GM12878 (cell line): ENCODE measurements around the gene RBMS3. TPM values are rescaled to one million over a fixed set of nuclear protein-coding genes. Genes with fewer than 3 reads are reported as not detected.

Experiments used
- ATAC-seq: fragments of 200-7000 bp; cut with Tn5 transposase; 3 replicates; pipeline ENCODE4 v1.9.1; 2020; ENCODE audit warnings: mild to moderate bottlenecking, moderate library complexity
- BruUV-seq: library from RNA; stranded (reverse); fragments of 400-500 nt; replicated peaks from 2 replicates; lab custom pipeline; 2021; lab: Mats Ljungman, UMichigan
- CTCF ChIA-PET: fragments of 300-600 bp; sonication (Branson Sonifier 250); formaldehyde crosslinking; extraction: SDS; loops from one replicate; lab custom pipeline; 2021; ENCODE audit warnings: inconsistent platforms; lab: Yijun Ruan, JAX
- POLR2A ChIA-PET: fragments of 350-600 bp; formaldehyde crosslinking; extraction: SDS; loops from one replicate; lab custom pipeline; 2021; ENCODE audit warnings: inconsistent platforms; lab: Charles Lee
- RAD21 ChIA-PET: fragments of 300-600 bp; sonication (Branson Sonifier 250); formaldehyde crosslinking; loops from one replicate; lab custom pipeline; 2023; ENCODE audit warnings: antibody characterized with exemption; ENCODE audit not compliant: unreplicated experiment; lab: Charles Lee
- SMC1A ChIA-PET: fragments of 300-600 bp; sonication (Branson Sonifier 250); formaldehyde crosslinking; loops from one replicate; lab custom pipeline; 2023; ENCODE audit not compliant: unreplicated experiment, uncharacterized antibody; lab: Charles Lee
- DNase-seq: peaks from one replicate; pipeline ENCODE4 v3.0.0-alpha.2; 2011; ENCODE audit warnings: low read depth, low spot score
- FAIRE-seq: peaks from 3 replicates; lab custom pipeline; 2011; peaks lifted over from hg19 to GRCh38; lab: Jason Lieb, UNC
- H2AFZ ChIP-seq: 2 replicates; pipeline ENCODE4 v1.6.0; 2011; ENCODE audit warnings: low read depth, low read length, control low read depth; ENCODE audit not compliant: control insufficient read depth
- H3K27ac ChIP-seq: 2 replicates; pipeline ENCODE4 v1.5.1; 2011; ENCODE audit warnings: control low read depth; ENCODE audit not compliant: control insufficient read depth, insufficient read depth
- H3K27me3 ChIP-seq, 2 experiments: replicated peaks in 1 of 2; 2 replicates each; pipeline versions ENCODE4 v1.6.0 to v1.6.1; 2011; ENCODE audit warnings: low read length in 1 of 2; ENCODE audit not compliant: control insufficient read depth in 2 of 2, insufficient read depth in 2 of 2
- H3K36me3 ChIP-seq, 2 experiments: 2 replicates each; pipeline ENCODE4 v1.5.1; 2011; ENCODE audit warnings: low read length in 1 of 2; ENCODE audit not compliant: control insufficient read depth in 2 of 2, insufficient read depth in 2 of 2
- H3K4me1 ChIP-seq: 2 replicates; pipeline ENCODE4 v1.6.1; 2011; ENCODE audit warnings: mild to moderate bottlenecking, low read length, moderate library complexity, mixed read lengths; ENCODE audit not compliant: control insufficient read depth, insufficient read depth
- H3K4me2 ChIP-seq: 2 replicates; pipeline ENCODE4 v1.6.0; 2011; ENCODE audit warnings: control low read depth; ENCODE audit not compliant: control insufficient read depth, insufficient read depth
- H3K4me3 ChIP-seq: fragments of 200-600 bp; sonication (generic); 2 replicates; pipeline ENCODE4 v1.5.1; 2016
- H3K79me2 ChIP-seq: 2 replicates; pipeline ENCODE4 v1.6.0; 2011; ENCODE audit warnings: low read length; ENCODE audit not compliant: control insufficient read depth, insufficient read depth
- H3K9ac ChIP-seq: 2 replicates; pipeline ENCODE4 v1.8.0; 2011; ENCODE audit warnings: low read length, control low read depth, mixed read lengths; ENCODE audit not compliant: control insufficient read depth, insufficient read depth
- H3K9me3 ChIP-seq: replicated peaks from 3 replicates; pipeline ENCODE4 v1.5.1; 2011; ENCODE audit warnings: mild to moderate bottlenecking, low read length; ENCODE audit not compliant: control insufficient read depth, insufficient read depth
- H4K20me1 ChIP-seq: 2 replicates; pipeline ENCODE4 v1.6.0; 2011; ENCODE audit not compliant: control insufficient read depth, insufficient read depth
- BACH1 ChIP-seq: fragments of 450-650 bp; IDR thresholded peaks from 2 replicates; pipeline ENCODE4 v1.6.1; 2017; ENCODE audit warnings: mild to moderate bottlenecking, borderline replicate concordance
- EP300 ChIP-seq, 2 experiments: fragments of 150-350 bp in 1 of 2; IDR thresholded peaks; 2 replicates each; pipeline ENCODE4 v1.6.1; 2011 to 2012; ENCODE audit warnings: low read depth in 2 of 2, low read length in 2 of 2, borderline replicate concordance in 1 of 2, improper control_type of control experiment in 1 of 2, inconsistent platforms in 1 of 2; ENCODE audit not compliant: control insufficient read depth in 1 of 2
- EZH2 ChIP-seq: IDR thresholded peaks from 2 replicates; pipeline ENCODE4 v1.6.1; 2012; ENCODE audit warnings: low read depth, mild to moderate bottlenecking, control low read depth, inconsistent platforms, low read length, borderline replicate concordance; ENCODE audit not compliant: control insufficient read depth
- GABPA ChIP-seq: IDR thresholded peaks from 2 replicates; pipeline ENCODE4 v1.6.1; 2014; ENCODE audit warnings: antibody characterized with exemption, low read depth, mild to moderate bottlenecking, inconsistent platforms
- KAT2A ChIP-seq: conservative IDR thresholded peaks from 2 replicates; pipeline ENCODE4 v1.6.1; 2011; ENCODE audit warnings: low read depth, low read length; ENCODE audit not compliant: control insufficient read depth
- NFYB ChIP-seq: IDR thresholded peaks from 2 replicates; pipeline ENCODE4 v1.6.1; 2011; ENCODE audit warnings: low read depth, mild to moderate bottlenecking, low read length, improper control_type of control experiment, moderate library complexity; ENCODE audit not compliant: insufficient read depth
- POU2F2 ChIP-seq: IDR thresholded peaks from 3 replicates; pipeline ENCODE4 v1.6.1; 2011; ENCODE audit warnings: low read depth, mild to moderate bottlenecking, low read length, borderline replicate concordance
- RBBP5 ChIP-seq: fragments of 200-600 bp; sonication (generic); conservative IDR thresholded peaks from 2 replicates; pipeline ENCODE4 v1.6.1; 2016
- RUNX3 ChIP-seq: IDR thresholded peaks from 2 replicates; pipeline ENCODE4 v1.6.1; 2012; ENCODE audit warnings: low read length, inconsistent platforms
- SMAD5 ChIP-seq: IDR thresholded peaks from 2 replicates; pipeline ENCODE4 v1.6.1; 2016; ENCODE audit warnings: antibody characterized with exemption, low read depth
- SMC3 ChIP-seq: IDR thresholded peaks from 2 replicates; pipeline ENCODE4 v1.6.1; 2011; ENCODE audit warnings: low read length, improper control_type of control experiment, borderline replicate concordance
- STAT1 ChIP-seq: fragments of 450-650 bp; conservative IDR thresholded peaks from 2 replicates; pipeline ENCODE4 v1.6.1; 2014; ENCODE audit warnings: antibody characterized with exemption, mild to moderate bottlenecking
- ZBED1 ChIP-seq: IDR thresholded peaks from 2 replicates; pipeline ENCODE4 v1.6.1; 2016; ENCODE audit warnings: borderline replicate concordance
- in situ Hi-C: fragments of 300-500 bp; cut with MboI; formaldehyde crosslinking; loops from 9 replicates; pipeline ENCODE4 v1.14.3; 2018; ENCODE audit warnings: mixed read lengths
- intact Hi-C: fragments of 100-400 bp; cut with micrococcal nuclease; formaldehyde crosslinking; loops from one replicate; pipeline ENCODE4 v1.14.2; 2022; ENCODE audit not compliant: unreplicated experiment
- polyA plus RNA-seq, 11 experiments: library from polyadenylated mRNA; depleted of rRNA in 4 of 11; unstranded in 6 of 11; stranded (reverse) in 5 of 11; fragments of >200 nt; fragmentation: Nextera tagmentation in 4 of 11; fragmentation: Illumina TruSeq in 1 of 11; extraction: Ambion mirVana in 4 of 11; extraction: Trizol in 1 of 11; gene quantifications; 1 replicate in 1 of 11; 2 replicates in 10 of 11; pipeline versions ENCODE4 v1.2.1 to v1.2.3, GENCODE V29; 2011 to 2016; ENCODE audit warnings: inconsistent platforms in 2 of 11, missing spikeins in 2 of 11, low read depth in 1 of 11
- total RNA-seq, 4 experiments: library from RNA; depleted of rRNA in 3 of 4; stranded (reverse); fragments of >200 nt in 3 of 4; fragmentation: Illumina TruSeq in 1 of 4; extraction: Trizol in 1 of 4; gene quantifications; 2 replicates each; pipeline versions ENCODE4 v1.2.1 to v1.2.3, GENCODE V29; 2013 to 2021
- TF ChIP-seq, protein P1 (sequence below): IDR thresholded peaks from 2 replicates; pipeline ENCODE4 v1.6.1; 2012; ENCODE audit warnings: low read depth, low read length, improper control_type of control experiment
- TF ChIP-seq, protein P2 (sequence below): fragments of 450-650 bp; IDR thresholded peaks from 2 replicates; pipeline ENCODE4 v1.6.1; 2016; ENCODE audit warnings: mild to moderate bottlenecking, moderate library complexity, borderline replicate concordance
- TF ChIP-seq, protein P3 (sequence below): fragments of 150-350 bp; IDR thresholded peaks from 2 replicates; pipeline ENCODE4 v1.6.1; 2016; ENCODE audit warnings: low read depth, low read length

Gene RBMS3
- total and polyA plus RNA-seq, 10 of the 15 experiments (the other 5 are each of a cell fraction or from before 2014, with no cell fraction given) = 0.79 to 4.7 (median 3.1) TPM

DNA sequence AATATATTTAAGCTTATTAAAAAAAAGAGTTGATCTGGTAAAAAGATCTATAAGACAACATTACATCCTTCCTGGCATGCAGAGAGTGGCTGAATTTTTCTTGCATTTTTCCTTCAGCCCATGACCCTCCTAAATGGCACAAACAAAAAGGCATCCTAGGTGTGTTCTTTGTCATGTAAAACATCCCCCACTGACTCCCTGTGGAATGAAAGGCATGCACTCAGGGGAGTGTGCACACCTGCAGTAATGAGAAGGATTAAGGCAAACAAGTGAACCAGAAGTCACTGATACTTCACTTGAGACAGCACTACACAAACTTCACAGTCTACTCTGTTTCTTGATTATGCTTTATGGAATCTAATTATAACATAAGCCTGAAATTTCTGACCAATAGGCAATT lies 195.0 kb downstream of the RBMS3 start:
- DNase-seq (no peak), ATAC-seq (no peak), FAIRE-seq (no peak)
- POLR2A ChIA-PET = no interaction called here
- H3K79me2 ChIP-seq = no peaks in the 10 kb centered on the region
- H3K4me1 ChIP-seq = no peaks in the 10 kb centered on the region
- no peak overlapping the region for H3K9ac ChIP-seq
- no peak overlapping the region for H3K4me2 ChIP-seq
- H2AFZ ChIP-seq = no peak overlapping the region
- SMC1A ChIA-PET = interaction anchor here (0.7 to 1.3 kb wide), 3 partner anchors 8 to 32 kb away, joined by 3 to 6 read pairs (median 3); no protein-coding TSS in a partner anchor
- H4K20me1 ChIP-seq = no peaks in the 10 kb centered on the region
- BruUV-seq = no TSS peak
- RAD21 ChIA-PET = no interaction called here
- in situ Hi-C loops (no loop called here), intact Hi-C loops (no loop called here)
- H3K9me3 ChIP-seq = no peaks in the 10 kb centered on the region; the same call in 2 of the 3 replicates
- H3K27ac ChIP-seq = no peak overlapping the region
- CTCF ChIA-PET = no interaction called here
- no peaks in the 10 kb centered on the region for H3K36me3 ChIP-seq
- no peaks in the 10 kb centered on the region for H3K27me3 ChIP-seq
- no peak overlapping the region for H3K4me3 ChIP-seq
- TF ChIP-seq SMC3 = no peak
- no peak for TF ChIP-seq SMAD5
- TF ChIP-seq, protein P1, sequence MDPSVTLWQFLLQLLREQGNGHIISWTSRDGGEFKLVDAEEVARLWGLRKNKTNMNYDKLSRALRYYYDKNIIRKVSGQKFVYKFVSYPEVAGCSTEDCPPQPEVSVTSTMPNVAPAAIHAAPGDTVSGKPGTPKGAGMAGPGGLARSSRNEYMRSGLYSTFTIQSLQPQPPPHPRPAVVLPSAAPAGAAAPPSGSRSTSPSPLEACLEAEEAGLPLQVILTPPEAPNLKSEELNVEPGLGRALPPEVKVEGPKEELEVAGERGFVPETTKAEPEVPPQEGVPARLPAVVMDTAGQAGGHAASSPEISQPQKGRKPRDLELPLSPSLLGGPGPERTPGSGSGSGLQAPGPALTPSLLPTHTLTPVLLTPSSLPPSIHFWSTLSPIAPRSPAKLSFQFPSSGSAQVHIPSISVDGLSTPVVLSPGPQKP = no peak
- TF ChIP-seq STAT1 = no peak
- no peak for TF ChIP-seq RUNX3
- TF ChIP-seq, protein P2, sequence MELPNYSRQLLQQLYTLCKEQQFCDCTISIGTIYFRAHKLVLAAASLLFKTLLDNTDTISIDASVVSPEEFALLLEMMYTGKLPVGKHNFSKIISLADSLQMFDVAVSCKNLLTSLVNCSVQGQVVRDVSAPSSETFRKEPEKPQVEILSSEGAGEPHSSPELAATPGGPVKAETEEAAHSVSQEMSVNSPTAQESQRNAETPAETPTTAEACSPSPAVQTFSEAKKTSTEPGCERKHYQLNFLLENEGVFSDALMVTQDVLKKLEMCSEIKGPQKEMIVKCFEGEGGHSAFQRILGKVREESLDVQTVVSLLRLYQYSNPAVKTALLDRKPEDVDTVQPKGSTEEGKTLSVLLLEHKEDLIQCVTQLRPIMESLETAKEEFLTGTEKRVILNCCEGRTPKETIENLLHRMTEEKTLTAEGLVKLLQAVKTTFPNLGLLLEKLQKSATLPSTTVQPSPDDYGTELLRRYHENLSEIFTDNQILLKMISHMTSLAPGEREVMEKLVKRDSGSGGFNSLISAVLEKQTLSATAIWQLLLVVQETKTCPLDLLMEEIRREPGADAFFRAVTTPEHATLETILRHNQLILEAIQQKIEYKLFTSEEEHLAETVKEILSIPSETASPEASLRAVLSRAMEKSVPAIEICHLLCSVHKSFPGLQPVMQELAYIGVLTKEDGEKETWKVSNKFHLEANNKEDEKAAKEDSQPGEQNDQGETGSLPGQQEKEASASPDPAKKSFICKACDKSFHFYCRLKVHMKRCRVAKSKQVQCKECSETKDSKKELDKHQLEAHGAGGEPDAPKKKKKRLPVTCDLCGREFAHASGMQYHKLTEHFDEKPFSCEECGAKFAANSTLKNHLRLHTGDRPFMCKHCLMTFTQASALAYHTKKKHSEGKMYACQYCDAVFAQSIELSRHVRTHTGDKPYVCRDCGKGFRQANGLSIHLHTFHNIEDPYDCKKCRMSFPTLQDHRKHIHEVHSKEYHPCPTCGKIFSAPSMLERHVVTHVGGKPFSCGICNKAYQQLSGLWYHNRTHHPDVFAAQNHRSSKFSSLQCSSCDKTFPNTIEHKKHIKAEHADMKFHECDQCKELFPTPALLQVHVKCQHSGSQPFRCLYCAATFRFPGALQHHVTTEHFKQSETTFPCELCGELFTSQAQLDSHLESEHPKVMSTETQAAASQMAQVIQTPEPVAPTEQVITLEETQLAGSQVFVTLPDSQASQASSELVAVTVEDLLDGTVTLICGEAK = no peak
- no peak for TF ChIP-seq BACH1
- no peak for TF ChIP-seq EZH2
- no peak for TF ChIP-seq RBBP5
- TF ChIP-seq POU2F2 = no peak
- no peak for TF ChIP-seq EP300 (IDR thresholded peaks at IDR 0.05; ENCODE audit: borderline replicate concordance in 1 of 2, control insufficient read depth in 1 of 2, low read depth in 2 of 2, low read length in 2 of 2)
- no peak for TF ChIP-seq GABPA
- TF ChIP-seq ZBED1 = no peak
- TF ChIP-seq KAT2A = no peak
- TF ChIP-seq NFYB = no peak
- TF ChIP-seq, protein P3, sequence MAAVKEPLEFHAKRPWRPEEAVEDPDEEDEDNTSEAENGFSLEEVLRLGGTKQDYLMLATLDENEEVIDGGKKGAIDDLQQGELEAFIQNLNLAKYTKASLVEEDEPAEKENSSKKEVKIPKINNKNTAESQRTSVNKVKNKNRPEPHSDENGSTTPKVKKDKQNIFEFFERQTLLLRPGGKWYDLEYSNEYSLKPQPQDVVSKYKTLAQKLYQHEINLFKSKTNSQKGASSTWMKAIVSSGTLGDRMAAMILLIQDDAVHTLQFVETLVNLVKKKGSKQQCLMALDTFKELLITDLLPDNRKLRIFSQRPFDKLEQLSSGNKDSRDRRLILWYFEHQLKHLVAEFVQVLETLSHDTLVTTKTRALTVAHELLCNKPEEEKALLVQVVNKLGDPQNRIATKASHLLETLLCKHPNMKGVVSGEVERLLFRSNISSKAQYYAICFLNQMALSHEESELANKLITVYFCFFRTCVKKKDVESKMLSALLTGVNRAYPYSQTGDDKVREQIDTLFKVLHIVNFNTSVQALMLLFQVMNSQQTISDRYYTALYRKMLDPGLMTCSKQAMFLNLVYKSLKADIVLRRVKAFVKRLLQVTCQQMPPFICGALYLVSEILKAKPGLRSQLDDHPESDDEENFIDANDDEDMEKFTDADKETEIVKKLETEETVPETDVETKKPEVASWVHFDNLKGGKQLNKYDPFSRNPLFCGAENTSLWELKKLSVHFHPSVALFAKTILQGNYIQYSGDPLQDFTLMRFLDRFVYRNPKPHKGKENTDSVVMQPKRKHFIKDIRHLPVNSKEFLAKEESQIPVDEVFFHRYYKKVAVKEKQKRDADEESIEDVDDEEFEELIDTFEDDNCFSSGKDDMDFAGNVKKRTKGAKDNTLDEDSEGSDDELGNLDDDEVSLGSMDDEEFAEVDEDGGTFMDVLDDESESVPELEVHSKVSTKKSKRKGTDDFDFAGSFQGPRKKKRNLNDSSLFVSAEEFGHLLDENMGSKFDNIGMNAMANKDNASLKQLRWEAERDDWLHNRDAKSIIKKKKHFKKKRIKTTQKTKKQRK = no peak
